Activated B cell treated with CpG ODN at 0.5 μM for 24 hours (primary cell): Measurements from ENCODE around the gene ADAMTSL1. TPM values are rescaled to one million over a fixed set of nuclear protein-coding genes. Genes with fewer than 3 reads are reported as not detected.

Source experiments
- ATAC-seq: fragments of 200-7000 bp; cut with Tn5 transposase; one replicate; pipeline ENCODE4 v1.10.0; 2021; ENCODE audit warnings: low read depth, mild to moderate bottlenecking, moderate library complexity
- CTCF ChIA-PET: fragments of 350-600 bp; sonication (Branson Sonifier 250); formaldehyde crosslinking; loops from one replicate; lab custom pipeline; 2021; ENCODE audit warnings: antibody characterized with exemption; lab: Charles Lee
- POLR2A ChIA-PET: fragments of 350-600 bp; sonication (Branson Sonifier 250); formaldehyde crosslinking; loops from one replicate; lab custom pipeline; 2021; ENCODE audit warnings: antibody characterized with exemption; lab: Charles Lee
- DNase-seq: peaks from one replicate; pipeline ENCODE4 v3.0.0; 2022
- H3K27ac Mint-ChIP-seq: one replicate; pipeline ENCODE4 v1.8.0; 2020; ENCODE audit warnings: mixed read lengths
- H3K27me3 Mint-ChIP-seq: one replicate; pipeline ENCODE4 v1.8.0; 2021; ENCODE audit warnings: mixed read lengths
- H3K36me3 Mint-ChIP-seq: one replicate; pipeline ENCODE4 v1.8.0; 2021; ENCODE audit warnings: low read depth, mixed read lengths
- H3K4me1 Mint-ChIP-seq: one replicate; pipeline ENCODE4 v1.8.0; 2021; ENCODE audit warnings: mixed read lengths
- H3K4me3 Mint-ChIP-seq: one replicate; pipeline ENCODE4 v1.8.0; 2020; ENCODE audit warnings: mild to moderate bottlenecking, mixed read lengths
- H3K9me3 Mint-ChIP-seq: one replicate; pipeline ENCODE4 v1.8.0; 2020; ENCODE audit warnings: mixed read lengths
- intact Hi-C: fragments of 100-400 bp; cut with micrococcal nuclease; formaldehyde crosslinking; loops from one replicate; pipeline ENCODE4 v1.15.1; 2024
- total RNA-seq: library from RNA; stranded (reverse); gene quantifications from 2 replicates; pipeline ENCODE4 v1.2.3, GENCODE V29; 2022
- TF ChIP-seq, protein P1 (sequence below): fragments of 200-600 bp; IDR thresholded peaks from one replicate; pipeline ENCODE4 v1.8.0; 2022; ENCODE audit warnings: antibody characterized with exemption, mild to moderate bottlenecking

ADAMTSL1 gene
- total RNA-seq, 1 donor from 2014 or later, result not detected

DNA sequence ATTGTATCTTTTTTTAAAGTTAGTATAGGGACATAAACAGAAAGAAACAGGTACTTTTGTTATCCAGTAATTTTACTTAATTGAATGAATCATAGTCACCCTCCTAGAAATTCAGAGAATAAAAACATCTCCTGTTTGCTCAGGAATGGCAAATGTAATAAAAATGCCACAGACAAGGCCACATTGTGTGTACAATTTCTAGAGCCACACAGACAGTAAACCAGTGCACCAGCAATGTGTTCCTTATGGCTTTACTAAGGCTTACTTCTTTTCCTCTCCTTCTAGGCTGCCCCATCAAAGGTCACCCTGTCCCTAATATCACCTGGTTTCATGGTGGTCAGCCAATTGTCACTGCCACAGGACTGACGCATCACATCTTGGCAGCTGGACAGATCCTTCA, 413.6 kb downstream of the ADAMTSL1 start:
- ChIA-PET CTCF (no interaction called here), POLR2A (no interaction called here)
- peaks cover 3% of the 10 kb centered on the region for H3K9me3 Mint-ChIP-seq
- intact Hi-C loops, result no loop called here
- no peaks in the 10 kb centered on the region for H3K4me1 Mint-ChIP-seq
- DNase-seq, result no peak
- no peak for ATAC-seq
- H3K27ac Mint-ChIP-seq, result no peak overlapping the region
- H3K4me3 Mint-ChIP-seq, result no peak overlapping the region
- H3K36me3 Mint-ChIP-seq, result no peaks in the 10 kb centered on the region
- TF ChIP-seq, protein P1, sequence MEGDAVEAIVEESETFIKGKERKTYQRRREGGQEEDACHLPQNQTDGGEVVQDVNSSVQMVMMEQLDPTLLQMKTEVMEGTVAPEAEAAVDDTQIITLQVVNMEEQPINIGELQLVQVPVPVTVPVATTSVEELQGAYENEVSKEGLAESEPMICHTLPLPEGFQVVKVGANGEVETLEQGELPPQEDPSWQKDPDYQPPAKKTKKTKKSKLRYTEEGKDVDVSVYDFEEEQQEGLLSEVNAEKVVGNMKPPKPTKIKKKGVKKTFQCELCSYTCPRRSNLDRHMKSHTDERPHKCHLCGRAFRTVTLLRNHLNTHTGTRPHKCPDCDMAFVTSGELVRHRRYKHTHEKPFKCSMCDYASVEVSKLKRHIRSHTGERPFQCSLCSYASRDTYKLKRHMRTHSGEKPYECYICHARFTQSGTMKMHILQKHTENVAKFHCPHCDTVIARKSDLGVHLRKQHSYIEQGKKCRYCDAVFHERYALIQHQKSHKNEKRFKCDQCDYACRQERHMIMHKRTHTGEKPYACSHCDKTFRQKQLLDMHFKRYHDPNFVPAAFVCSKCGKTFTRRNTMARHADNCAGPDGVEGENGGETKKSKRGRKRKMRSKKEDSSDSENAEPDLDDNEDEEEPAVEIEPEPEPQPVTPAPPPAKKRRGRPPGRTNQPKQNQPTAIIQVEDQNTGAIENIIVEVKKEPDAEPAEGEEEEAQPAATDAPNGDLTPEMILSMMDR, result no peak
- H3K27me3 Mint-ChIP-seq, result peaks cover 2% of the 10 kb centered on the region

DNA sequence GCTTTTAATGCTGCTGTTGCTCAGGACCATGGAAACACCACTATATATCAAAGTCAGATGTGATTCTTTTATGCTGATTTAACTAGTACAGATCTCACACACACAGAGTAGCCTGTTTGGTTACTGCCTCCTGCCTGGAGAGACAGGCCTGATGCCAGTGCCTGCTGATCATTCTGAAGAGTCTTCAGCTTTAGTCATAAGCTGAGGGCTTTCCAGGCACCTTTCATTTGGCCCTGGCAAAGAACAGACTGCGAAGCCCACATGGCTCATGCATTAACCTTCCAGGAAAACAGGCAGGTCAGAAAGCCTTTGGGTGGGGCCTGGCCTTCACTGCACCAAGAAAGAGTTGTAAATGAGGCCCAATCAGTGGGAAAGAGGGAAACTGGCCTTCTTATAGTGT, 414.3 kb downstream of the ADAMTSL1 start:
- no peak overlapping the region for H3K27ac Mint-ChIP-seq
- DNase-seq, result no peak
- intact Hi-C loops, result no loop called here
- CTCF ChIA-PET, result no interaction called here
- H3K36me3 Mint-ChIP-seq, result no peaks in the 10 kb centered on the region
- TF ChIP-seq, protein P1, result no peak
- no peak for ATAC-seq
- H3K4me1 Mint-ChIP-seq, result no peaks in the 10 kb centered on the region
- peaks cover 3% of the 10 kb centered on the region for H3K9me3 Mint-ChIP-seq
- POLR2A ChIA-PET, result no interaction called here
- H3K4me3 Mint-ChIP-seq, result no peak overlapping the region
- H3K27me3 Mint-ChIP-seq, result peaks cover 2% of the 10 kb centered on the region

DNA sequence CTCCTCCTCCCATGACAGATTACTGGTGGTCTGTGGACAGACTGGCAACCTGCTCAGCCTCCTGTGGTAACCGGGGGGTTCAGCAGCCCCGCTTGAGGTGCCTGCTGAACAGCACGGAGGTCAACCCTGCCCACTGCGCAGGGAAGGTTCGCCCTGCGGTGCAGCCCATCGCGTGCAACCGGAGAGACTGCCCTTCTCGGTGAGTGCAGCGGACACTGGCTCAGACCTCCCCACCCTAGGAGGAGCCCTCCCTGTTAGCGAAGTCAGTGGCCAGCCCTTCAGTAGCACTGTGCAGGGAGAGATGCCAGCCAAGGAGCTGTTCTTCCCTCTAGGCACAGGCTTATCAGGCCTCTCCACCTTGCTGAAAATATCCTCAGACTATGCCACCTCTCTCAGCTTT, 415.6 kb downstream of the ADAMTSL1 start:
- no peaks in the 10 kb centered on the region for H3K4me1 Mint-ChIP-seq
- no peak overlapping the region for H3K4me3 Mint-ChIP-seq
- H3K27ac Mint-ChIP-seq, result no peak overlapping the region
- ChIA-PET CTCF (no interaction called here), POLR2A (no interaction called here)
- ATAC-seq (no peak), DNase-seq (no peak)
- H3K36me3 Mint-ChIP-seq, result no peaks in the 10 kb centered on the region
- TF ChIP-seq, protein P1, result no peak
- H3K27me3 Mint-ChIP-seq, result peaks cover 2% of the 10 kb centered on the region
- peaks cover under 1% of the 10 kb centered on the region for H3K9me3 Mint-ChIP-seq
- intact Hi-C loops, result no loop called here

DNA sequence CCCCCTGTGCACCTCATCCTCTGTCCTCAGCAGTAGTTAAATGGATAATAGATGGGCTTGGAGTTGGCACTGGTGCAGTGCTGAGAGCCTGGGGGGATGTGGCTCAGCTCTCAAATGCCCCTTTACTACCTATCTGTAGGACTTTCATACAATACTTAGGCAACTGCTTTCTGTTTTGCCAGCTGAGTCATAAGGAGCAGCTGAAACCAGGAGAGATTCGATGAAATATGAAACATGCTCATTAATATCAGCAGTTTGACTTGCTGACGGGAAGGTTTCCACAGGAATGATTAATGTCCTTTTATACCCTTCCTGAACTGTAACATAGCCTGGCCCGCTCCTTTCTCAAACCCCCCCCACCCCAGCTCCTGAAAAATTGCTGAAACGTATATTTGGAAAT, 416.4 kb downstream of the ADAMTSL1 start:
- CTCF ChIA-PET, result no interaction called here
- no peak overlapping the region for H3K27ac Mint-ChIP-seq
- TF ChIP-seq, protein P1, result no peak
- H3K4me3 Mint-ChIP-seq, result no peak overlapping the region
- no peaks in the 10 kb centered on the region for H3K36me3 Mint-ChIP-seq
- intact Hi-C loops, result no loop called here
- ATAC-seq, result no peak
- POLR2A ChIA-PET, result no interaction called here
- H3K27me3 Mint-ChIP-seq, result peaks cover under 1% of the 10 kb centered on the region
- H3K4me1 Mint-ChIP-seq, result no peaks in the 10 kb centered on the region
- peaks cover 3% of the 10 kb centered on the region for H3K9me3 Mint-ChIP-seq
- no peak for DNase-seq

DNA sequence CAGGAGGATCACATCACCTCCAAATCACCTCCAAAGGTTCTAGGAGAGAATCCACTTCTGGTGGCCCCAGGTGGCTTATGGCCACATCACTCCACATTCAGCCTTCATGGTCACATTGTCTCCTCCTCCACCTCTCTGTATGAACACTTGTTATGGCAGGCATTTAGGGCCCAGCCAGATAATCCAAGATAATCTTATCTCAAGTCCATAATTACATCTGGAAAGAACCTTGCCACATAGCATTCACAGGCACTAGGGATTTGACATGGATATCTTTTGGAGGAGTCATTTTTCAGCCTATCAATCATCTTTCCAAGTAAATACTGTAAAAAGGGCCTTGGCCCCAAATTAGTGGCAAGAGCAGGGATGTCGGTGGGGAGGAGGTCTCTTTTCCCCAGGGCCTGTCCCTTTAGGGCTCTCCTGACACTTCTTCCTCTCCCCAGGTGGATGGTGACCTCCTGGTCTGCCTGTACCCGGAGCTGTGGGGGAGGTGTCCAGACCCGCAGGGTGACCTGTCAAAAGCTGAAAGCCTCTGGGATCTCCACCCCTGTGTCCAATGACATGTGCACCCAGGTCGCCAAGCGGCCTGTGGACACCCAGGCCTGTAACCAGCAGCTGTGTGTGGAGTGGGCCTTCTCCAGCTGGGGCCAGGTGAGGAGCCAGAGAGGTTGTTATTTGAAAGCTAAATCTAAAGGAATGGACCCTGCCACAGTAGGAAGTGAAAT, 418.2 kb downstream of the ADAMTSL1 start:
- Mint-ChIP-seq H3K9me3 (peaks cover 5% of the 10 kb centered on the region), H3K36me3 (no peaks in the 10 kb centered on the region)
- intact Hi-C loops, result no loop called here

More for the DNA sequence above, 418.2 kb downstream of the ADAMTSL1 start:
- TF ChIP-seq, protein P1, result no peak
- CTCF ChIA-PET, result no interaction called here
- no peak overlapping the region for H3K27ac Mint-ChIP-seq
- no peak overlapping the region for H3K4me3 Mint-ChIP-seq
- ATAC-seq, result no peak
- DNase-seq, result no peak
- H3K4me1 Mint-ChIP-seq, result no peaks in the 10 kb centered on the region
- POLR2A ChIA-PET, result no interaction called here
- no peaks in the 10 kb centered on the region for H3K27me3 Mint-ChIP-seq
